HK-2 (cell line): ENCODE measurements around the gene SLC25A25.
A peak's percentile ranks its signal among the peaks of the same experiment; 100 is the strongest.
"Not testable (repeated sequence)": the region's sequence is repeated elsewhere in the genome, so short reads cannot be mapped to it uniquely, and the experiment has no call there.

Experiments
- DNase-seq: peaks from one replicate; pipeline ENCODE4 v3.0.0-alpha.2; 2018; ENCODE audit not compliant: unreplicated experiment

Gene SLC25A25

DNA sequence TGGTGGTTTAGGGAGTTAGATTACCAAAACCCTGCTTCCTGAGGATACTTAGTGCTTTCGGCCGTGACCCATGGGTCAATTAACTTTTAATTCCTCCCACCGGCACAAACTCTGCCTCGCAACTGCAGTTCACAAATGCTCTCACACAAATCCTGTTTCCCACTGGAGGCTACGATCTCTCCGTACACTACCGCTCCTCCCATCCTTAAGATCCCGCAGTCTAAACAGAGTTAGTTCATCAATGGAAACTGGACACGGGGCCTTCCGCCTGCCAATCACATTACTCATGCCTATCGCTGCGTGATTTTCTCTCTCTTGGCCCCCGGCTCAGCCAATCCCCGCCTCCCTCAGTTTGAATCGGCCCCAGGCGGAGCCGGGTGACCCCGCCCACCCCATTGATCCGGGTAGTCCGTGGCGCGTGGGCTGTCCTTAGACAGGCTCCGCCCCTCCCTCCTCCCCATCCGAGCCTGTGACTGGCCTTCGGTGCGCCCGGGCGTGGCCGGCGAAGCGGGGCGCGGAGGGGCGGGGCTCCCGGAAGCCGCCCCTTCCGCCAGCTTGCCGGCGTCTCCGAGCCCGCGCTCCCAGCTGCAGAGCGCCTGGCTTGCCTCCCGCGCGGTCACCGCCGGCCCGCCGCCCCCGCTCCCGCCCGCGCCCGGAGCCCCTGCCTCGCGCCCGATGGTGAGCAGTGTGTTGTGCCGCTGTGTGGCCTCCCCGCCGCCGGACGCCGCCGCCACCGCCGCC lies at the start of gene SLC25A25:
Gene SLC25A25 (plus strand): TSS at position 588 of the 741 bp plus-strand sequence. CDS start 88 bp downstream, at position 676.
- peak; percentile 100 for DNase-seq

DNA sequence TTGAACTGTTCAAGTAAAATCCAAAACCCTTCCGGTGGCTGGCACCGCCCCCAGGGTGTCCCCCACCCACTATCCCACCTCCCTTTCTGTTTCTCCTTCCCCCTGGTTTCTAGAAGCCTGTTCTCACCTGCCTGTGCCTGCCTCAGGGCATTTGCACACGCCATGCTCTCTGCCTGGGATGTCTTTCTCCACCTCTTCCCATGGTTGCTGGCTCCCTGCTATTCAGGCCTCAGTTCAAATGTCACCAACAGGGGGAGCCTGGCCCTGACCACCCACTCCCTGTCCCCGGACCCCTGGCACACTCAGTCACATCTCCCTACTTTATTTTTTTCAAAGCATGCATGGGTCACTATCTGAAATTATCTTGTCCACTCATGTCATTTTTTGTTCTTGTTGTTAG lies 47.3 kb upstream of the SLC25A25 start:
- no peak for DNase-seq

GRCh38 chr9:128021098-128021497 lies 46.9 kb upstream of the SLC25A25 start:
- no peak for DNase-seq

DNA sequence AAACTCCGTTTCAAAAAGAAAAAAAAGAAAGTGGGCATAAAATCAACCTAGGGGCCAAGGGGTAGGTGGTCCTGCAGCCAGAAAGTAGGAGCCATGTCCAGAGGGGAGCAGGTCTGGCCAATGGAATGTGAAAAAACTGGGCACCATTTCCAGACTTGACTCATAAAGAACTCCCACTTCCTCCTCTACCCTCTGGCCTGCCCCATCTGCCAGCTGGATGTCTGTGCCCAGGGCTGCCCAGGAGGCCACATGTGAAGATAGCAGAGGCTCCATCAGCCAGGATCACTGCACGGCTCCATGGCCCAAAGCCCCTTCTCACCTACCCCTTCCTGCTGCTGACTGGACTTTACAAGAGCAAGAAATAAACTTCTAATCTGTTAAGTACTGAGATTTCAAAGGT lies 45.1 kb upstream of the SLC25A25 start:
- DNase-seq: no peak

- DNase-seq: not testable (repeated sequence)
Observed at GRCh38 chr9:128023671-128024070, 44.4 kb upstream of the SLC25A25 start.

GRCh38 chr9:128024761-128025308 lies 43.2 kb upstream of the SLC25A25 start:
- DNase-seq: no peak

- no peak for DNase-seq
Observed at GRCh38 chr9:128025736-128026135, 42.3 kb upstream of the SLC25A25 start.

GRCh38 chr9:128026255-128026772 lies 41.7 kb upstream of the SLC25A25 start:
- no peak for DNase-seq

- no peak for DNase-seq
Observed at GRCh38 chr9:128026773-128027541, 41.1 kb upstream of the SLC25A25 start.

- DNase-seq: no peak
Observed at GRCh38 chr9:128027705-128028104, 40.3 kb upstream of the SLC25A25 start.

DNA sequence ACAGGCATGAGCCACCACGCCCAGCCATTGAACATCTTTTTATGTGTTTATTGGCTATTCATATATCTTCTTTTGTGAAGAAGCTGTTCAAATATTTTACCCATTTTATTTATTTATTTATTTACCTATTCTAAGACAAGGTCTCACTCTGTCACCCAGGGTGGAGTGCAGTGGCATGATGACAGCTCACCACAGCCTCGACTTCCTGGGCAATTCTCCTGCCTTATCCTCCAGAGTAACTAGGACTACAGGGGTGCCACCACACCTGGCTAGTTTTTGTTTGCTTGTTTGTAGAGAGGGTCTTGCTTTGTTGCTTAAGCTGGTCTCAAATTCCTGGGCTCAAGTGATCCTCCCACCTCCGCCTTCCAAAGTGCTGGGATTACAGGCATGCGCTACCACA lies 34.4 kb upstream of the SLC25A25 start:
- DNase-seq: no peak

- peak; percentile 70 for DNase-seq
Observed at GRCh38 chr9:128034821-128035652, 33.0 kb upstream of the SLC25A25 start.

DNA sequence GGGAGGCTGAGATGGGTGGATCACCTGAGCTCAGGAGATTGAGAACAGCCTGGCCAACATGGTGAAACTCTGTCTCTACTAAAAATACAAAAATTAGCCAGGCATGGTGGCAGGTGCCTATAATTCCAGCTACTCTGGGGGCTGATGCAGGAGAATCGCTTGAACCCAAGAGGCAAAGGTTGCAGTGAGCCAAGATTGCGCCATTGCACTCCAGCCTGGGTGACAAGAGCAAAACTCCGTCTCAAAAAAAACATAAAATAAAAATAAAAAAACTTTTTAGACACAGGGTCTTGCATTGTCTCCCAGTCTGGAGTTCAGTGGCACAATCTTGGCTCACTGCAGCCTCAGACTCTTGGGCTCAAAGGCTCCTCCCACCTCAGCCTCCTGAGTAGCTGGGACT lies 31.5 kb upstream of the SLC25A25 start:
- DNase-seq: not testable (repeated sequence)

- not testable (repeated sequence) for DNase-seq
Observed at GRCh38 chr9:128040783-128041182, 27.2 kb upstream of the SLC25A25 start.

GRCh38 chr9:128042043-128042442 lies 26.0 kb upstream of the SLC25A25 start:
- DNase-seq: no peak

DNA sequence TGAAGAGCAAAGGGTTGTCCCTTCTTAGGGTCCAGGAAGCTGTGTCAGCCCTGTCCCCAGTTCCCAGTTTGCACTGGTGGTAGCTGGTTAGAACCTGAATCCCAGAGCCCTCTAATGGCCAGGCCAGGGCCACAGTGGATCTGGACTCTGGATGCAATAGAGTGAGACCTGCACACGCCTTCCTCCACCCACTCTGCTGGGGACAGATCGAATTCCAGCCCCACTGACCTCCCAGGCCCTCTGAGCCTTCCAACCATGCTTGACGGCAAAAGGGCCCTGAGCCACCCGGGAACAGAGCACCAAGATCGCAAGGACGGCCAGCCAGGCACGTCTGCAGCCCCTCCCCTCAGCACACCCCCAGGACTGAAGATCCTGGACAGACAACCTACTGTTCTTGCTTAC lies 24.6 kb upstream of the SLC25A25 start:
- peak; percentile 22 for DNase-seq

DNA sequence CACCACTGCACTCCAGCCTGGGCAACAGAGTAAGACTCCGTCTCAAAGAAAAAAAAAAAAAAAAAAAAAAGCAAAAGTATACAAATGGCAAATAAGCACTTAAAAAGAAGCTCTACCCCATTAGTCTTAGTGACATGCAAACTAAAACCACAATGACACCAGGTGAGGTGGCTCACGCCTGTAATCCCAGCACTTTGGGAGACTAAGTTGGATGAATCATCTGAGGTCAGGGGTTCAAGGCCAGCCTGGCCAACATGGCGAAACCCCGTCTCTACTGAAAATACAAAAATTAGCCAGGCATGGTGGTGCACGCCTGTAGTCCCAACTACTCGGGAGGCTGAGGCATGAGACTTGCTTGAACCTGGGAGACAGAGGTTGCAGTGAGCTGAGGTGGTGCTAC lies 22.6 kb upstream of the SLC25A25 start:
- DNase-seq: not testable (repeated sequence)

DNA sequence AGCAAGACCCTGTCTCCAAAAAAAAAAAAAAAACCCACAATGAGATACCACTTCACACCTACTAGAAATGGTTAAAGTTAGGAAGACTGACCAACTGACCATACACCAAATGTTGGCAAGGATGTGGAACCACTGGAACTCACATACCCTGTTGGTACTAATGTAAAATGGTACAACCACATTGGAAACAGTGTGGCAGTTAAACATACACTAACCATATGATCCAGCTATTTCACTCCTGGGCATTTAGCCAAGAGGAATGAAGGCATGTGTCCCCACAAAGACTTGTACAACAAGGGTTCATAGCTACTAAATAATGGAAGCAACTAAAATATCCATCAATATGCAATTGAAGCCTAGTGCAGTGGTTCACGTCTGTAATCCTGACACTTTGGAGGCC lies 22.2 kb upstream of the SLC25A25 start:
- no peak for DNase-seq

- no peak for DNase-seq
Observed at GRCh38 chr9:128047231-128047630, 20.8 kb upstream of the SLC25A25 start.

DNA sequence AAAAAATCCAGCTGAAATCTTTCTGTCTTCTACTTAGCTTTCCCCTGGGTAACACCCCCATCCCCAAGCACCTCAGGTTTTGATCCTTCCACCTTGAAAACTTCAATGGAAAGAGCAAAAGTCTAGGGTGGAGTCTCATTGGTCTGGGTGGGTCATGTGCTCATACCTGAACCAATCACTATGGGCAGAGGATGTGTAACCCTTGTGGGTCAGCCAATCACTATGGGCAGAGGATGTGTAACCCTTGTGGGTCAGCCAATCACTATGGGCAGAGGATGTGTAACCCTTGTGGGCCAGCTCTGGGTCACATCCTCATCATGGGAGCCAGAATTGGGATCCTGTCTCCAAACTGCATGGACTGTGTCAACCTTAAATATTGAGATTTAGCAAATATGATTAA lies 19.4 kb upstream of the SLC25A25 start:
- no peak for DNase-seq

DNA sequence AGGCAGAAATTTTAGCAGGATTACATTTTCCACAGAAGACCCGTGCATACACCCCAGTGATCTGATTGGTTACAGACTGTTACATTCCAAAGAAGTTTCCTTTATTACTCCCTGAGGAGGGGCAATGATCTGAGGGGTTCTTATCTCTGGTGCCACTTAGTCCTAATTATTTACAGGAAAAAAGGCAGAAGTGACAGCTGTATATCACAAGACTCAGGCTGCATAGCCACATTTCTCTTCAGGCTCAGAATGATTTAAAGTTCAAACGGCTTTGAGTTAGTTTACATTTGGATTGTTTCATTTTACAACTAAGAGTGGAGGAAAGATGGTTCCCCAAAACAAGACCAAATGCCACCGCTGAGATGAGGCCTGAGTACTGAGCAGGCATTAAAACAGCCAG lies 18.2 kb upstream of the SLC25A25 start:
- DNase-seq: no peak
